Keratinocyte (primary cell): ENCODE results near the gene ZNF346.

ENCODE experiments used
- EZH2 ChIP-seq: IDR thresholded peaks from one replicate; pipeline ENCODE4 v1.6.1; 2012; ENCODE audit warnings: inconsistent platforms, mild to moderate bottlenecking, low read length, moderate library complexity
- TF ChIP-seq, protein P1 (sequence below), 3 experiments: IDR thresholded peaks in 1 of 3; conservative IDR thresholded peaks in 1 of 3; optimal IDR thresholded peaks in 1 of 3; 2 replicates in 2 of 3; 3 replicates in 1 of 3; pipeline versions ENCODE3 to v1.5.1; 2011; ENCODE audit warnings: low read length in 3 of 3, mild to moderate bottlenecking in 3 of 3, moderate library complexity in 2 of 3, control low read depth in 1 of 3, inconsistent platforms in 1 of 3; ENCODE audit not compliant: insufficient read depth in 2 of 3; ENCODE audit errors: extremely low read depth in 1 of 3

DNA sequence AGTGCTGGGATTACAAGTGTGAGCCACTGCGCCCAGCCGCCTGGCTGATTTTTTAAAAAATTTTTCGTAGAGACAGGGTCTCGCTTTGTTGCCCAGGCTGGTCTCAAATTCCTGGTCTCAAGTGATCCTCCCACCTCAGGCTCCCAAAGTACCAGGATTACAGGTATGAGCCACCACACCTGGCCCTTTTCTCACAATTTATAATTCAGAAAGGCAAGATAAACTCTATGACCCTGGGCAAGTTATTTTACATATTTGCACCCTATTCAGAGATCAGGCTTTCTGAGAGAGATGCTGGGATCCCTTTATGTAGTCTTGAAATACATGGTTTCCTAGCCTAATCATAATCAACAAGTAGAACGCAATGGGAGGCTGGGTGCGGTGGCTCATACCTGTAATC lies 20.6 kb downstream of the ZNF346 start:
- TF ChIP-seq, protein P1, sequence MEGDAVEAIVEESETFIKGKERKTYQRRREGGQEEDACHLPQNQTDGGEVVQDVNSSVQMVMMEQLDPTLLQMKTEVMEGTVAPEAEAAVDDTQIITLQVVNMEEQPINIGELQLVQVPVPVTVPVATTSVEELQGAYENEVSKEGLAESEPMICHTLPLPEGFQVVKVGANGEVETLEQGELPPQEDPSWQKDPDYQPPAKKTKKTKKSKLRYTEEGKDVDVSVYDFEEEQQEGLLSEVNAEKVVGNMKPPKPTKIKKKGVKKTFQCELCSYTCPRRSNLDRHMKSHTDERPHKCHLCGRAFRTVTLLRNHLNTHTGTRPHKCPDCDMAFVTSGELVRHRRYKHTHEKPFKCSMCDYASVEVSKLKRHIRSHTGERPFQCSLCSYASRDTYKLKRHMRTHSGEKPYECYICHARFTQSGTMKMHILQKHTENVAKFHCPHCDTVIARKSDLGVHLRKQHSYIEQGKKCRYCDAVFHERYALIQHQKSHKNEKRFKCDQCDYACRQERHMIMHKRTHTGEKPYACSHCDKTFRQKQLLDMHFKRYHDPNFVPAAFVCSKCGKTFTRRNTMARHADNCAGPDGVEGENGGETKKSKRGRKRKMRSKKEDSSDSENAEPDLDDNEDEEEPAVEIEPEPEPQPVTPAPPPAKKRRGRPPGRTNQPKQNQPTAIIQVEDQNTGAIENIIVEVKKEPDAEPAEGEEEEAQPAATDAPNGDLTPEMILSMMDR (optimal IDR thresholded peaks at IDR 0.05 in 1 of 3, IDR thresholded peaks at IDR 0.05 in 1 of 3, conservative IDR thresholded peaks at IDR 0.05 in 1 of 3; ENCODE audit: extremely low read depth in 1 of 3, insufficient read depth in 2 of 3, low read length in 3 of 3), result no peak
- no peak for TF ChIP-seq EZH2
